Sigmoid colon (tissue), 7 donors: Measurements from ENCODE around the gene TMEM176A. TPM values are rescaled to one million over a fixed set of nuclear protein-coding genes. Genes with fewer than 3 reads are reported as not detected.

Experiments
- DNase-seq: peaks from one replicate; pipeline ENCODE4 v3.0.0-alpha.2; 2019
- H3K27ac ChIP-seq, 4 donors: fragments of 200-600 bp; sonication (generic); one replicate each; pipeline ENCODE4 v1.5.1; 2016 to 2019; ENCODE audit warnings: mild to moderate bottlenecking in 1 of 4
- H3K27me3 ChIP-seq, 3 donors: fragments of 200-600 bp; sonication (generic); one replicate each; pipeline ENCODE4 v1.5.1; 2019; ENCODE audit warnings: mild to moderate bottlenecking in 1 of 3
- H3K36me3 ChIP-seq, 4 donors: fragments of 200-600 bp; sonication (generic); one replicate each; pipeline ENCODE4 v1.5.1; 2016 to 2019
- H3K4me1 ChIP-seq, 4 donors: fragments of 200-600 bp; sonication (generic); one replicate each; pipeline ENCODE4 v1.5.1; 2017 to 2019
- H3K4me3 ChIP-seq, 4 donors: fragments of 200-600 bp; sonication (generic); one replicate each; pipeline ENCODE4 v1.5.1; 2017 to 2019; ENCODE audit warnings: mild to moderate bottlenecking in 2 of 4, moderate library complexity in 1 of 4
- H3K9me3 ChIP-seq, 4 donors: fragments of 200-600 bp in 3 of 4; sonication (generic) in 3 of 4; one replicate each; pipeline versions ENCODE4 v1.5.1 to v1.6.1; 2013 to 2019
- CTCF ChIP-seq, 4 experiments: fragments of 450-650 bp in 3 of 4; fragments of 200-600 bp in 1 of 4; IDR thresholded peaks; one replicate each; pipeline ENCODE4 v1.5.1; 2016 to 2019; ENCODE audit warnings: antibody characterized with exemption in 4 of 4, mild to moderate bottlenecking in 3 of 4, moderate library complexity in 2 of 4
- EP300 ChIP-seq, 4 donors: sonication (generic); formaldehyde crosslinking; IDR thresholded peaks; one replicate each; pipeline ENCODE4 v1.6.1; 2017; ENCODE audit warnings: antibody characterized with exemption in 4 of 4
- POLR2A ChIP-seq, 2 donors: fragments of 450-650 bp; IDR thresholded peaks; one replicate each; pipeline ENCODE4 v1.6.1; 2016; ENCODE audit warnings: antibody characterized with exemption in 2 of 2, mild to moderate bottlenecking in 2 of 2, moderate library complexity in 2 of 2
- POLR2AphosphoS5 ChIP-seq, 4 donors: sonication (generic); formaldehyde crosslinking; IDR thresholded peaks; one replicate each; pipeline ENCODE4 v1.6.1; 2017; ENCODE audit warnings: antibody characterized with exemption in 4 of 4
- WGBS, 2 donors: extraction: QIAGEN DNeasy Blood & Tissue Kit; methylation state at CpG; one replicate each; pipeline ENCODE4 v1.1.7; 2013; 5-methylcytosine and 5-hydroxymethylcytosine counted together
- intact Hi-C: fragments of 100-400 bp; cut with DNase I; formaldehyde crosslinking; loops from one replicate; pipeline ENCODE4 v1.15.1; 2023
- polyA plus RNA-seq, 3 donors: library from polyadenylated mRNA; stranded (reverse); fragments of 200-250 nt; gene quantifications; one replicate each; pipeline ENCODE4 v1.2.3, GENCODE V29; 2013
- total RNA-seq, 4 donors: library from RNA; depleted of rRNA; stranded (reverse); fragments of >200 nt; gene quantifications; one replicate each; pipeline ENCODE4 v1.1.0, GENCODE V29; 2016
- donor health status: healthy with polysubstance abuse.
- donor health status: Bipolar disorder and iron deficiency.
- donor health status: healthy.

Gene TMEM176A
- total and polyA plus RNA-seq, 7 donors, result 19.9 to 150 (median 28.1) TPM

- WGBS, 2 donors, result 69 to 91% methylated on average over 2 of the region's 2 CpGs
- H3K9me3 ChIP-seq, result no peaks in the 10 kb centered on the region
- no peak overlapping the region for H3K4me3 ChIP-seq
- H3K27me3 ChIP-seq, result no peaks in the 10 kb centered on the region
- H3K27ac ChIP-seq, result no peak overlapping the region
- H3K36me3 ChIP-seq, result no peaks in the 10 kb centered on the region
- intact Hi-C loops, result no loop called here
- no peaks in the 10 kb centered on the region for H3K4me1 ChIP-seq
- TF ChIP-seq POLR2AphosphoS5 (IDR thresholded peaks at IDR 0.05) (no peak), POLR2A (IDR thresholded peaks at IDR 0.05) (no peak), EP300 (IDR thresholded peaks at IDR 0.05) (no peak), CTCF (IDR thresholded peaks at IDR 0.05) (no peak)
- DNase-seq, result no peak
These were observed 27.8 kb downstream of the TMEM176A start for GRCh38 chr7:150828384-150828783.

GRCh38 chr7:150829426-150829825 lies 28.9 kb downstream of the TMEM176A start:
- TF ChIP-seq CTCF (IDR thresholded peaks at IDR 0.05) (no peak), POLR2AphosphoS5 (IDR thresholded peaks at IDR 0.05) (no peak), POLR2A (IDR thresholded peaks at IDR 0.05) (no peak)
- Histone ChIP-seq H3K9me3 (no peaks in the 10 kb centered on the region), H3K27me3 (no peaks in the 10 kb centered on the region), H3K4me3 (no peak overlapping the region), H3K27ac (no peak overlapping the region), H3K4me1 (no peaks in the 10 kb centered on the region), H3K36me3 (no peaks in the 10 kb centered on the region)
- 56 to 59% methylated on average over 1 of the region's 1 CpG for WGBS, 2 donors
- intact Hi-C loops, result no loop called here
- no peak for DNase-seq

GRCh38 chr7:150830937-150831336 lies 30.4 kb downstream of the TMEM176A start:
- Histone ChIP-seq H3K4me3 (no peak overlapping the region), H3K4me1 (no peaks in the 10 kb centered on the region), H3K9me3 (no peaks in the 10 kb centered on the region), H3K36me3 (no peaks in the 10 kb centered on the region), H3K27ac (no peak overlapping the region), H3K27me3 (no peaks in the 10 kb centered on the region)
- TF ChIP-seq CTCF (IDR thresholded peaks at IDR 0.05), result no peak
- TF ChIP-seq POLR2AphosphoS5 (IDR thresholded peaks at IDR 0.05), result no peak
- no peak for TF ChIP-seq POLR2A (IDR thresholded peaks at IDR 0.05)
- no peak for TF ChIP-seq EP300 (IDR thresholded peaks at IDR 0.05)
- intact Hi-C loops, result no loop called here
- WGBS, 2 donors, result 10 to 67% methylated on average over 1 of the region's 1 CpG
- DNase-seq, result no peak

GRCh38 chr7:150831851-150832250 lies 31.3 kb downstream of the TMEM176A start:
- TF ChIP-seq CTCF (IDR thresholded peaks at IDR 0.05), result no peak
- H3K9me3 ChIP-seq, result no peaks in the 10 kb centered on the region
- H3K4me3 ChIP-seq, result no peak overlapping the region
- no peaks in the 10 kb centered on the region for H3K4me1 ChIP-seq
- H3K27ac ChIP-seq, result no peak overlapping the region
- intact Hi-C loops, result no loop called here
- H3K36me3 ChIP-seq, result no peaks in the 10 kb centered on the region
- H3K27me3 ChIP-seq, result no peaks in the 10 kb centered on the region
- DNase-seq, result no peak
- WGBS, 2 donors, result 57 to 72% methylated on average over 1 of the region's 1 CpG

GRCh38 chr7:150835019-150835418 lies 34.5 kb downstream of the TMEM176A start:
- H3K36me3 ChIP-seq, result no peaks in the 10 kb centered on the region
- no peak overlapping the region for H3K27ac ChIP-seq
- no peak for TF ChIP-seq EP300 (IDR thresholded peaks at IDR 0.05)
- TF ChIP-seq POLR2AphosphoS5 (IDR thresholded peaks at IDR 0.05), result no peak
- no peak for TF ChIP-seq POLR2A (IDR thresholded peaks at IDR 0.05)
- TF ChIP-seq CTCF (IDR thresholded peaks at IDR 0.05), result no peak
- no peaks in the 10 kb centered on the region for H3K4me1 ChIP-seq
- H3K27me3 ChIP-seq, result no peaks in the 10 kb centered on the region
- H3K4me3 ChIP-seq, result no peak overlapping the region
- no peaks in the 10 kb centered on the region for H3K9me3 ChIP-seq
- no peak for DNase-seq
- intact Hi-C loops, result no loop called here
- WGBS, 2 donors, result 85 to 93% methylated on average over 1 of the region's 1 CpG
